HUES6 (cell line): ENCODE results near the gene ZNF628.

Experiments
- H3K27ac ChIP-seq: 2 replicates; pipeline ENCODE4 v1.7.0; 2013; ENCODE audit warnings: low read depth, mild to moderate bottlenecking, low read length, inconsistent platforms
- H3K27me3 ChIP-seq: 2 replicates; pipeline ENCODE4 v1.6.1; 2013; ENCODE audit warnings: low read length; ENCODE audit not compliant: control insufficient read depth, insufficient read depth
- H3K36me3 ChIP-seq: 2 replicates; pipeline ENCODE4 v1.6.1; 2013; ENCODE audit warnings: low read length; ENCODE audit not compliant: control insufficient read depth, insufficient read depth
- H3K4me1 ChIP-seq: 2 replicates; pipeline ENCODE4 v1.6.1; 2013; ENCODE audit warnings: low read length; ENCODE audit not compliant: control insufficient read depth, insufficient read depth
- H3K4me3 ChIP-seq: 2 replicates; pipeline ENCODE4 v1.5.1; 2013; ENCODE audit warnings: low read depth, low read length
- H3K9ac ChIP-seq: one replicate; pipeline ENCODE4 v1.6.1; 2013; ENCODE audit warnings: mild to moderate bottlenecking, low read length
- H3K9me3 ChIP-seq: 2 replicates; pipeline ENCODE4 v1.6.1; 2013; ENCODE audit warnings: low read depth, low read length; ENCODE audit not compliant: control insufficient read depth, insufficient read depth

ZNF628 gene

GRCh38 chr19:55504252-55504603, 27.8 kb downstream of the ZNF628 start:
- Histone ChIP-seq H3K4me3 (no peak overlapping the region), H3K9ac (no peak overlapping the region)

DNA sequence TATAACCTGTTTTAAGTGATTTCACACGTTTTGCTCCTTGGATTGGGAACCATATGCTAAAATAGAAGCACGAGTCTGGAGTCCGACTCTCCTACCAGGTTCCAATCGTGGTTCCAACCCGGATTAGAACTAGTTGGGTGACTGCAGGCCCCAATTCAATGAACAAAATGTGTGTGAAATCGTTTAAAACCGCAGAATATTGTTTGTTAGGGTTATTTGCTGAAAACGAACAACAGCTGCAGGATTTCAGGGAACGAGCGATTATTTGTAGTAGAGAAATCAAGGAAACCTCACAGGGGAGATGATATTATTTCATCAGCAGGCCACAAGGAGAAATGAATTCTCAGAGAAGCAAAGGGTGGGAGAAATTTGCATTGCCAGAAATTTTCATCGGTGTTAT, 28.6 kb downstream of the ZNF628 start:
- peaks cover 31% of the 10 kb centered on the region for H3K27me3 ChIP-seq
- H3K36me3 ChIP-seq: no peaks in the 10 kb centered on the region
- H3K27ac ChIP-seq: no peak overlapping the region
- H3K9ac ChIP-seq: no peak overlapping the region
- peaks cover 6% of the 10 kb centered on the region; the same call in 1 of the 2 replicates for H3K9me3 ChIP-seq
- H3K4me1 ChIP-seq: no peaks in the 10 kb centered on the region
- H3K4me3 ChIP-seq: no peak overlapping the region

More at GRCh38 chr19:55504252-55504603, 27.8 kb downstream of the ZNF628 start:
- H3K27ac ChIP-seq: no peak overlapping the region
- peaks cover 6% of the 10 kb centered on the region; the same call in 1 of the 2 replicates for H3K9me3 ChIP-seq
- H3K36me3 ChIP-seq: no peaks in the 10 kb centered on the region
- no peaks in the 10 kb centered on the region for H3K4me1 ChIP-seq
- peaks cover 31% of the 10 kb centered on the region for H3K27me3 ChIP-seq

GRCh38 chr19:55508120-55508519, 31.7 kb downstream of the ZNF628 start:
- Histone ChIP-seq H3K27me3 (peaks cover 12% of the 10 kb centered on the region), H3K27ac (no peak overlapping the region), H3K9me3 (peaks cover 4% of the 10 kb centered on the region; the same call in 1 of the 2 replicates), H3K4me3 (no peak overlapping the region), H3K9ac (no peak overlapping the region), H3K36me3 (no peaks in the 10 kb centered on the region), H3K4me1 (no peaks in the 10 kb centered on the region)

GRCh38 chr19:55516878-55517620, 40.6 kb downstream of the ZNF628 start:
- H3K9ac ChIP-seq: no peak overlapping the region

GRCh38 chr19:55519451-55520311, 43.3 kb downstream of the ZNF628 start:
- Histone ChIP-seq H3K9me3 (no peaks in the 10 kb centered on the region; the same call in 1 of the 2 replicates), H3K27me3 (peaks cover 8% of the 10 kb centered on the region; the same call in 1 of the 2 replicates), H3K4me3 (no peak overlapping the region), H3K27ac (no peak overlapping the region), H3K4me1 (no peaks in the 10 kb centered on the region), H3K36me3 (no peaks in the 10 kb centered on the region), H3K9ac (no peak overlapping the region)

More at GRCh38 chr19:55516878-55517620, 40.6 kb downstream of the ZNF628 start:
- Histone ChIP-seq H3K4me1 (no peaks in the 10 kb centered on the region), H3K9me3 (no peaks in the 10 kb centered on the region; the same call in 1 of the 2 replicates), H3K27ac (no peak overlapping the region), H3K4me3 (peak overlapping the region; percentile 40), H3K36me3 (no peaks in the 10 kb centered on the region), H3K27me3 (peaks cover 5% of the 10 kb centered on the region; the same call in 1 of the 2 replicates)

GRCh38 chr19:55520691-55521292, 44.4 kb downstream of the ZNF628 start:
- no peaks in the 10 kb centered on the region; the same call in 1 of the 2 replicates for H3K9me3 ChIP-seq
- H3K36me3 ChIP-seq: no peaks in the 10 kb centered on the region
- H3K4me3 ChIP-seq: no peak overlapping the region
- peaks cover 3% of the 10 kb centered on the region for H3K4me1 ChIP-seq
- peaks cover 8% of the 10 kb centered on the region; the same call in 1 of the 2 replicates for H3K27me3 ChIP-seq
- no peak overlapping the region for H3K27ac ChIP-seq
- H3K9ac ChIP-seq: no peak overlapping the region

DNA sequence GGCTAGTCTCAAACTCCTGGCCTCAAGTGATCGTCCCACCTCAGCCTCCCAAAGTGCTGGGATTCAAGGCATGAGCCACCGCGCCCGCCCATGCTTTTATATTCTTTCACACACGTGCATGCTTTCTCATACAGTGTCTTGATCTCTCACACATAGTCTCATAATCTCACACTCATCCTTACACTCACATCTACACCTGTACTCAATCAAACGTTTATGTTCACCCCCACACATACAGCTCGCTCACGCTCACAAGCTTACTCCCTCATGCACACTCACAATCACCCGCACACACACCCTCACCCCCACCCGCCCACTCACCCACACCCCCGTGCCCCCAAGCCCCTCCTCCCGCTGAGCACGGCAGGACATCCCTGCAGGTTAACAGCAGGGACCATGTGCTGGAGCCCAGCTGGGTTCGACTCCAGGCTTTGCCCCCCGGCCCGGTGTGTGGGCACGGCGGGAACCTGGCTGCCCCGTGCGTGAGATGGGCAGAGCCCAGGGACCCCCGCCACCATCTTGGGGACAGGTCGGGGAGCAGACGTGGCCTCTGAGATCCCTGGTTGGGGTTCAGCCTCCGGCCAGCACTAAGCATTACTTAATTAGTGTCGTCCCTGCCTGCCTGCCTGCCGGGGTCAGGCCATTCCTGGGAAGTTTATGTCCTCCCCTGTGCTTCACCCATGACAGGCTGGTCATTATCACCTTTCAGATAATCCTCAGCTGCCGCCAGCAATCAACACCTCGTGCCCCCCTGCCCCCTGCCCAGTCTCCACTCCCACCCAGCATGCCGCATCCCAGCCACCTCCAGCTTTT, 49.1 kb downstream of the ZNF628 start:
- no peak overlapping the region for H3K4me3 ChIP-seq
- peaks cover 23% of the 10 kb centered on the region for H3K4me1 ChIP-seq
- H3K9me3 ChIP-seq: no peaks in the 10 kb centered on the region; the same call in 1 of the 2 replicates
- peak overlapping the region; percentile 12 for H3K9ac ChIP-seq
- peaks cover 2% of the 10 kb centered on the region; the same call in 1 of the 2 replicates for H3K27me3 ChIP-seq
- H3K36me3 ChIP-seq: no peaks in the 10 kb centered on the region
- no peak overlapping the region for H3K27ac ChIP-seq

GRCh38 chr19:55526216-55527196, 50.1 kb downstream of the ZNF628 start:
- Histone ChIP-seq H3K9ac (no peak overlapping the region), H3K36me3 (no peaks in the 10 kb centered on the region), H3K9me3 (no peaks in the 10 kb centered on the region; the same call in 1 of the 2 replicates), H3K4me1 (peaks cover 23% of the 10 kb centered on the region), H3K27ac (no peak overlapping the region), H3K4me3 (no peak overlapping the region), H3K27me3 (peaks cover 2% of the 10 kb centered on the region; the same call in 1 of the 2 replicates)

- no peak overlapping the region for H3K9ac ChIP-seq
- no peaks in the 10 kb centered on the region; the same call in 1 of the 2 replicates for H3K9me3 ChIP-seq
- peaks cover 2% of the 10 kb centered on the region; the same call in 1 of the 2 replicates for H3K27me3 ChIP-seq
- no peak overlapping the region for H3K4me3 ChIP-seq
- no peaks in the 10 kb centered on the region for H3K36me3 ChIP-seq
- no peak overlapping the region for H3K27ac ChIP-seq
- peaks cover 23% of the 10 kb centered on the region for H3K4me1 ChIP-seq
Observed at GRCh38 chr19:55527197-55528029, 51.0 kb downstream of the ZNF628 start.
